ENCODE data around the gene MYH9. TPM values are rescaled to one million over a fixed set of nuclear protein-coding genes. Genes with fewer than 3 reads are reported as not detected.

Gene MYH9
- total and polyA plus RNA-seq, 5 experiments from 2014 or later: 51.2 to 718 (median 389) TPM

DNA sequence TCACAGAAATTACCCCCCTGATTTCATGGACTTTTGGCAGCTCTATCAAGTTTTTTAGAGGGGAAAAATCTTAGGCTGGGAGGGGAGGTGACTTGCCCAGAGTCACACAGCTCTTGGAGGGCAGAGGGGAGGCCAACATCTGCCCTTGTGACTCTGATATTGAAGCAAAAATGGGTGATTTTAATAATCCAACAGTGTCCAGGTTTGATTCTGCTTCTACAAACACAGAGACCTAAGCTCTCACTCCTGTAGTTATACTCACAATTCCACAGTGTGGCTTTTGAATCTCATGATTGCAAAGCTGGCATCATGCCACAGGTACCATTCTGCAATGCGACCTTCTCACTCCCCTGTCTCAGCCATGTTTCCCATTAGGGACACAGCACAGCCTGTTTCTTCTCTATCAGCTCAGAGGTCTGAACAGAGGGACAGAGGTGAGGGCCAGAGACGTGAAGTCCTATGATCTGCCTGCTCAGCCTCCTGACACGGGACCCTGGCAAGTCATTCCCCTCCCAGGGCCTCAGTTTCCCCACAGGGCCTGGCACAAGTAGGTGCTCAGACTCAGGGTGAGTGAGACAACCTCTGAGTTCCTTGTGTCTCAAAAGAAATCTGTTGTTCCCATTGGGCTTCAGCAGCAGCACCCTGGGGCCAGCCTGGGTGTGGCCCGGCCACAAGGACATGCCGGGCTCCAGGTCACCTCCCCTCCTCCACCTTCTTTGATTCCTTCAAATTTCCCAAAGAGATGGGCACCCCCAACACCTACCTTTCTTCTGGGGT is 149.2 kb downstream of the MYH9 start:
- DNase-seq: peak in 2 of 10 donors; percentile 4 to 13
- Mint-ChIP-seq H3K4me3 (peak overlapping the region; percentile 91 to 100 (median 98)), H3K4me1 (peaks cover 41 to 66% (median 60%) of the 10 kb centered on the region in 4 donors), H3K36me3 (peaks cover 16 to 43% (median 29%) of the 10 kb centered on the region in 3 donors), H3K27ac (peak overlapping the region; percentile 92 to 100 (median 98)), H3K27me3 (no peaks in the 10 kb centered on the region), H3K9me3 (peaks cover 0 to 9% (median 4%) of the 10 kb centered on the region in 9 donors)
- ATAC-seq: no peak
- POLR2A ChIA-PET: interaction anchor here (0.6 to 1.8 kb wide), 7 partner anchors 14 to 591 kb away, joined by 3 to 10 read pairs (median 4); partner anchors contain the start of genes APOL1, APOL3, APOL6 and TXN2

DNA sequence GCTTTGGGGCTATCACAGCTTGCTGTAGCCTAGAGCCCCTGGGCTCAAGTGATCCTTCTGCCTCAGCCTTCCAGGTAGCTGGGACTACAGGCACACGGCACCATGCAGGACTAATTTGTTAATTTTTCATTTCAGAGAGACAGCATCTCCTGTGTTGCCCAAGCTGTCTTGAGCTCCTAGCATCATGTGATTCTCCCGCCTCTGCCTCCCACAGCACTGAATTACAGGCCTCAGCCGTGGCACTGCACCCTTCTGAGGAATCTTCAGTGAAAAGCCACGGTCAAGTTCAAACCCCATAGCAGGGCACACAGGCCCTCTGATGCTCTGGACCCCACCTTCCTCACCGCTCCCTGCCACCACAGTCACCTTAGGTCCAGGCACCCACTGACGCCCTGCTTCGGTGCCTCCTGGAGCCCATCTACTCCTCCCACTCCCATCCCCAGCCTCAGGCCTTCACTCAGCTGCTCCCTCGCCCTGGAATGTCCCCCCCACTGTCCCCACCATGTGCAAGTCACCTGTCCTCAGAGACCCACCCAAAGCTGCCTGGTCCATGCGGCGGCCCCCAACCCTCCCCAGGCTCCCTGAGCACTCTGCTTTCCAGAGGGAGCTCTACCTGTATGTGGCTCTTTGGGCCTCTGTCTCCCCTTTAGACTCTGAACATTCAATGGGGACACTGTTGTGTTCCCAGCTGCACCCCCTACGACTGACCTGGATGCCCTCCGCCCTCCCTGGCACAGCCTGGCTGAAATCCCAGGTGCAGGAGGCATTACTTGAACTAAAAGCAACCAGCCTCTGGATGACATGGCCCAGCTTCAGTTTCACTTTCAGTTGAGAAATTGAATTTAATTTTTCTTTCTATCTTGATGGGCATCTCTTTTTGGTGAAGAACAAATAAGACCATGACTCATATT is 150.1 kb downstream of the MYH9 start:
- Mint-ChIP-seq H3K27ac (peak overlapping the region; percentile 92 to 100 (median 98)), H3K9me3 (peaks cover 0 to 7% (median 4%) of the 10 kb centered on the region in 9 donors), H3K4me1 (peaks cover 41 to 66% (median 60%) of the 10 kb centered on the region in 4 donors), H3K27me3 (no peaks in the 10 kb centered on the region), H3K36me3 (peaks cover 14 to 51% (median 31%) of the 10 kb centered on the region in 3 donors), H3K4me3 (peak overlapping the region; percentile 91 to 100 (median 98))
- DNase-seq: peak in 2 of 10 donors; percentile 4 to 13
- POLR2A ChIA-PET: interaction anchor here (1.3 to 1.8 kb wide), 2 partner anchors 91 to 590 kb away, joined by 4 read pairs; partner anchors contain the start of gene APOL6
- ATAC-seq: no peak

DNA sequence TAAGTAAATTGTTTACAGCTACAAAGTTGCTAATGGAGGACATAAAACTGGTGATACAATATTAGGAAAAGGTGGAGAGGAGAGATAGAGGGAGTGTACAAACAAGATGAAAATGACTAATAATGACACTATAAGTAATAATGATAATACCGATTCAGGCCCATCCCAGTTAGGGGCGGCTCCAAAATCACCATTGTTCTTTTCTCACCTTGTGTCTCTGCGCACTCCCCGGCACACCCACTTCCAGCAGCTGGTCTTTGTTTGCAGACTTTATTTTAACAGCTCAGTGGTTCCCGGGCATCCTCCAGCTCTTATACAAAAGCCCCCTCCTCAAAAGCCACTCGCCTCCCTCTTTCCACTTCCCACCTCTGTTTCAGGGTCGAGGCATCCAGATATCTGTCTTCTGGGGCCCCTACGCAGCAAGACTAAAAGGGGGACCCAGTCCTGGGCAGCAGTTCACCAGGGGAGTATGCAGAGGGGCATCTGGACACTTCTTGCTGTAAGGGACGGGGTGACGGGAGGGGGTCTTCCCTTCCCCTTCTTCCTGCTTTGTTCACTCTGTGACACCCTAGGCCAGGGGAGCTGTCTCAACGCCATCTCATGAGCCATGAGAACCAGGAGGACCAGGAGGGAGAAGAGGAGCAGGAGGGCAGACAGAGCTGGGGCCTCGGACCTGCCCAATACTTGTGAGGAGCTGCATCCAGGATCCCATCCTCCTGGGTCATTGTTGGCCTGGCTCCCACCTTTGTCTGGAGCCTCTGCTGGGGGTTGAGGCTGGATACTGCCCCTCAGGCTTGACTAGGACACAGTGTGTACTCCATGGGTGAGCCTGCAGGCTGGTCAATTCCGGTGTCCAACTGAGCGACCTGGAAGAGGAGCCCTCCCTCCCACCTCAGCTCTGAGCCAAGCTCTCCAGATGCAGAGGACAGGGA is 151.1 kb downstream of the MYH9 start:
- peak overlapping the region in 6 of 10 donors; percentile 18 to 100 (median 40) for H3K27ac Mint-ChIP-seq
- no peak for ATAC-seq
- no peaks in the 10 kb centered on the region for H3K27me3 Mint-ChIP-seq
- POLR2A ChIA-PET: no interaction called here
- peak overlapping the region in 9 of 10 donors; percentile 59 to 100 (median 98) for H3K4me3 Mint-ChIP-seq
- H3K36me3 Mint-ChIP-seq: peaks cover 12 to 61% (median 34%) of the 10 kb centered on the region in 3 donors
- H3K9me3 Mint-ChIP-seq: peaks cover 0 to 2% (median 0%) of the 10 kb centered on the region in 9 donors
- peaks cover 41 to 66% (median 62%) of the 10 kb centered on the region in 4 donors for H3K4me1 Mint-ChIP-seq
- DNase-seq: peak in 1 of 10 donors; percentile 8

DNA sequence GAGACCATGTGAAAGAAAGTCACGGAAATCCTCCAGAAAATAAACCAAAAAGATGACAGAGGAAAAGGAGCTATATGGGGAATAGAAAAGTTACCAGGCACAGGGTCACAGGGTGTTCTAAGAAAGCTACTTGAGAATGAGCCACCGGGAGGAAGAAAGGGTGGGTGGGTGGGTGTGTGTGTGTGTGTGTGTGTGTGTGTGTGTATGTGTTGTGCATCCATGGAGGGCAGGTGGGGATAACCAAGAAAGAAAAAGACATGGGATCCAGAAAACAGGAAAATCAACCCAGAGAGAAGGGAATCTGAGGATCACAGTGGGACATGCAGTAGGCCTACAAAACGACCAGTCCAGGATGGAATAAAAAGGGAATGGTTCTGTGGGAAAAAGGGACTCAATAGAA is 152.2 kb downstream of the MYH9 start:
- no peak for ATAC-seq
- no peak for DNase-seq
- no peaks in the 10 kb centered on the region for H3K27me3 Mint-ChIP-seq
- H3K27ac Mint-ChIP-seq: peak overlapping the region in 5 of 10 donors; percentile 6 to 100 (median 27)
- H3K36me3 Mint-ChIP-seq: peaks cover 12 to 72% (median 39%) of the 10 kb centered on the region in 3 donors
- peak overlapping the region in 9 of 10 donors; percentile 49 to 99 (median 59) for H3K4me3 Mint-ChIP-seq
- peaks cover 41 to 66% (median 62%) of the 10 kb centered on the region in 4 donors for H3K4me1 Mint-ChIP-seq
- H3K9me3 Mint-ChIP-seq: peaks cover 0 to 2% (median 0%) of the 10 kb centered on the region in 9 donors
- POLR2A ChIA-PET: no interaction called here

DNA sequence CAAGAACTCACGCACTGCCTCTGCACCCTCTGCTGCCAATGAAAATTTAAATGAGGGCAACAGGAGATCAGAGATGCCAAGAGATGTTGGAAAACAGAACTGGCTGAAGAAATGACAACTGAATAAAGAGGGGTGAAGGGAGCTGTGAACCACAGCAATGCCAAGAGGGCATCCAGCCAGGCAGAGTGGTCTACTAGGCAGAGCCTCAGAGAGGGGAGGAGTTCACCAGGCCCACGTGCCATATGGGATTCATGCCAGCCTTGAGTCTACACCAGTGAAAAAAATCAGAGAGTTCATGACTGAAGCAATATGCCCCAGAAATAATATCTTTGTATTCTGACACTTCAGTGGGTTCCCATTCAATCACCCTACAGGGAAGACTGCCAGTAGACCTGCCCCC is 152.8 kb downstream of the MYH9 start:
- Mint-ChIP-seq H3K4me1 (peaks cover 40 to 62% (median 59%) of the 10 kb centered on the region in 4 donors), H3K36me3 (peaks cover 12 to 76% (median 40%) of the 10 kb centered on the region in 3 donors), H3K27ac (peak overlapping the region in 5 of 10 donors; percentile 40 to 70 (median 61)), H3K4me3 (peak overlapping the region in 3 of 10 donors; percentile 2 to 22 (median 20)), H3K27me3 (no peaks in the 10 kb centered on the region), H3K9me3 (peaks cover 0 to 2% (median 0%) of the 10 kb centered on the region in 9 donors)
- DNase-seq (peak in 1 of 10 donors; percentile 8), ATAC-seq (no peak)
- POLR2A ChIA-PET: no interaction called here

DNA sequence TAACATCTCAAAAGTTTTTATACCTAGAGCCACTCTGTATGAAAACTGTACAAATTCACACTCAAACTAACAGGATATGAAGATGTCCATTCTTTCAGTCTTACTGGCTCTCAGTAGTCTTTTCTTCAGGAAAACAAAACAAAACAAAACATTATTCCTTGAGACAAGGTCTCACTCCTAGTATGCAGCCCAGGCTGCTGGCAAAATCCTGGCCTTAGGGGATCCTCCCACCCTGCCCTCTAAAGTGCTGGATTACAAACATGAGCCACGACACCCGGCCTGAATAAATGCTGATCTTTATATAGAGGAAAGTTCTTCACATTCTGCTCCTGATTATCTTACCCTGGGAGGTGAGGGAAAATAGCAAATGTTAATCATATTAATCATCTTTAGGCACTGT is 153.6 kb downstream of the MYH9 start:
- Mint-ChIP-seq H3K27me3 (no peaks in the 10 kb centered on the region), H3K4me3 (no peak overlapping the region), H3K36me3 (peaks cover 12 to 83% (median 40%) of the 10 kb centered on the region in 3 donors), H3K4me1 (peaks cover 34 to 55% (median 52%) of the 10 kb centered on the region in 4 donors), H3K27ac (peak overlapping the region in 6 of 10 donors; percentile 0 to 70 (median 58)), H3K9me3 (peaks cover 0 to 2% (median 0%) of the 10 kb centered on the region in 9 donors)
- no peak for DNase-seq
- ATAC-seq: no peak
- POLR2A ChIA-PET: no interaction called here

DNA sequence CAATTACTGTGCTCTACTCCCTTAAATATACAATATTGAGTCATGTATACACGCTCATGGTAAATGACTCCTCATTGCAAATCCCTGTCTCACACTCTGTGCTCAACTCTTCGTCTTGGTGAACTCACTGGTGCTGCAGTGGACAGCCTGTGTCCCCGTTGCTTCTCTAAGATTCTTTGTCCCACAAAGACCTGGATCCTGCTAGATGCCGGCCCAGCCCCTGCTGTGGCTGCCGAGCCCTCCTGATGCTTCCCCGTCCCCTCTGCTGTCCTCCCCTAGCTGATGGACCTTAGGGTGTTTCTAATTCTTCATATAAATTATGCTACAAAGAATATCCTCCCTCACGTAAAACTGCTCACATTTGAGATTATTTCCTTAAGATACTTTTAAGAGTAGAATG is 154.0 kb downstream of the MYH9 start:
- DNase-seq (no peak), ATAC-seq (no peak)
- POLR2A ChIA-PET: no interaction called here
- Mint-ChIP-seq H3K9me3 (peaks cover 0 to 2% (median 0%) of the 10 kb centered on the region in 9 donors), H3K27ac (peak overlapping the region in 3 of 10 donors; percentile 0 to 70 (median 37)), H3K27me3 (no peaks in the 10 kb centered on the region), H3K4me3 (no peak overlapping the region), H3K36me3 (peaks cover 12 to 87% (median 40%) of the 10 kb centered on the region in 3 donors), H3K4me1 (peaks cover 31 to 51% (median 49%) of the 10 kb centered on the region in 4 donors)

DNA sequence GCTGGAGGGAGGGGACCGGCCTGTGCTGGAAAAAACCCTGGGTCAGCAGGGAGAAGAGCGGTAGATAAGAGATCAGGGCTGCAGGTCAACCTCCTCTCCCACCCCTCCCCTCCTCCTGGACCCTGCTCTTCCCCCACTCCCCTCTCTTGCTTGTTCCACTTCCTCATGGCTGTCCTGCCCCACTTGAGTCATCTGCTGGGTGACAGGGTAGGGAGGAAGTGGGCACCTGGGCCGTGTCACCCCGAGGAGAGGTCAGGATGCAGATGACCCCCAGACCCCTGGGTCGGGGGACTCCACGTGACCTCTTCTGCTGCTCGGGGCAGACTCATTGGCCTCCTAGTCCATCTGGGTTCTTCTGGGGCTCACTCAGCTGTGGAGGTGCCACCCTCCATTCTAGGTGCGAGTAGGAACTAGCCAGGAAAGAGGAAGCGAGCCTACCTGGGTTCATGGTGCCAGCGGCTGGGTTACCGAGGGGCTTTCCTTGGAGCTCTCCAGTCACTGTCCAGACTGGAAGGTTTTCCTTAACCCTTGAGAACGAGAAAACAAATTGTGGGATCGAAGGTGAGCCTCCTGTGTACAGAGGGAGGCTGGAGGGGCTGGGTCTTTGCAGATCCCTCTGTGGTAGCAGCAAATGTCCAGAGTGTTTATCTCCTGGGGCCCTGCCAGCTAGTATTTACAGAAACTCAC is 154.9 kb downstream of the MYH9 start:
- POLR2A ChIA-PET: no interaction called here
- ATAC-seq (no peak), DNase-seq (no peak)
- H3K27ac Mint-ChIP-seq: peak overlapping the region in 2 of 10 donors; percentile 74
- no peak overlapping the region for H3K4me3 Mint-ChIP-seq
- peaks cover 25 to 42% (median 40%) of the 10 kb centered on the region in 4 donors for H3K4me1 Mint-ChIP-seq
- H3K9me3 Mint-ChIP-seq: peaks cover 0 to 2% (median 0%) of the 10 kb centered on the region in 9 donors
- peaks cover 12 to 92% (median 42%) of the 10 kb centered on the region in 3 donors for H3K36me3 Mint-ChIP-seq
- H3K27me3 Mint-ChIP-seq: no peaks in the 10 kb centered on the region
